GM12892 (cell line): ENCODE results near the gene PSMC3.

Experiments
- DNase-seq: peaks from one replicate; pipeline ENCODE4 v3.0.0; 2011; ENCODE audit not compliant: insufficient read length
- FAIRE-seq: peaks from 2 replicates; lab custom pipeline; 2011; peaks lifted over from hg19 to GRCh38; lab: Jason Lieb, UNC
- POLR2A ChIP-seq: IDR thresholded peaks from 2 replicates; pipeline ENCODE4 v1.6.1; 2011; ENCODE audit warnings: low read depth, low read length, control low read depth
- POLR2AphosphoS5 ChIP-seq: IDR thresholded peaks from 2 replicates; pipeline ENCODE4 v1.6.1; 2011; ENCODE audit warnings: low read depth, low read length, control low read depth
- TAF1 ChIP-seq: IDR thresholded peaks from 2 replicates; pipeline ENCODE4 v1.6.1; 2011; ENCODE audit warnings: low read depth, mild to moderate bottlenecking, control low read depth, low read length, borderline replicate concordance

PSMC3 gene

DNA sequence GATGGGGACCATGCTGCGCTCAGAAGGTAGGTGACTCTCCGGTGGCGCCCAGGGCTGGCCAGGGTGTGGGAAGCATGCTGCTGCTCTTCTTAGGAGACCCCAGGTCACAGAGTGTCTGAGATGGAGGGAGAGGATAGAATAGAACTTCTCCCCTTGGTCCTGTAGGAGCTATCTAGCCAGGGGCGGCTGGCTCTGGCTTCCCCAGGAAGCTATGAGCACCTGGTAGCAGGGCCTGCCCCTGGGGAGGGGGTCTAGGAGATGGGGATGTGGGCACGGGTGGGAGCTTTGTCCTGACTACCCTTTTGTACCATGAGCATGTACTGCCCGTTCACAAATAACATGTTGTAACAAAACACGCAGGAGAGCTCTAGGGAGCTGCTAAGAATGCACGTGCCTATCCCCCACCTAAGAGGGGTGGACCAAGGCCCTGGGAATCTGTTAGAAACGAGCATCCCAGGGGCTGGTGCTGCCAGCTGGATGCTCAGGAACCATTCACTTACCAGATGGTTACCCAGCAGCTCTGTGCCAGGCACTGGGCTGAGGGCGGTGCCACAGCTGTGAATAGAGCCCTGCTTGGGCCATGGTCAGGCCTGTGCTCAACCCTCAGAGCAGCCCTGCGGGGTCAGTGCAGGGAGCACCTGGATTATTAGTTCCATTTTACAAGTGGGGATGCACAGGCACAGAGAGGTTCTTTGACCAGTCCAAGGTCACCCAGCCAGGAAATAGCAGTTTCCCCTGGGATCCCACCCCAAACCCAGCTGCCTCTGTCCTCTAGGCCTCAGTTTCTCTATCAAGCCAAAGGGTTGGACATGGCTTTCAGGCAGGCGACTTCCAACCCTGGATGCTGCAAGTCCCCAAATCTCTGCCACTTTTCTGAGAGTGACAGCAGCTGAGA is 15.6 kb downstream of the PSMC3 start:
- TF ChIP-seq POLR2AphosphoS5 (no peak), POLR2A (no peak), TAF1 (no peak)
- FAIRE-seq (no peak), DNase-seq (no peak)

GRCh38 chr11:47409440-47410369 is 16.5 kb downstream of the PSMC3 start:
- no peak for DNase-seq
- FAIRE-seq: no peak
- TF ChIP-seq TAF1: no peak
- no peak for TF ChIP-seq POLR2A

- TF ChIP-seq TAF1 (no peak), POLR2A (0 out of 2 replicates have a peak, but pooled peaks have one; percentile 8)
- no peak for FAIRE-seq
- no peak for DNase-seq
These were observed 17.4 kb downstream of the PSMC3 start for GRCh38 chr11:47408598-47409439.

GRCh38 chr11:47407746-47408590 is 18.3 kb downstream of the PSMC3 start, which contains the start of gene SLC39A13:
SLC39A13 (plus strand) TSS chr11:47408590; CDS start chr11:47410095, 1,505 bp downstream.
- FAIRE-seq: peak; percentile 99
- peak; percentile 69; the same call in 1 of the 2 replicates for TF ChIP-seq POLR2AphosphoS5
- TF ChIP-seq POLR2A: peak; percentile 70; the same call in 1 of the 2 replicates
- no peak; the same call in 1 of the 2 replicates for TF ChIP-seq TAF1
- DNase-seq: peak; percentile 96

- DNase-seq (no peak), FAIRE-seq (no peak)
- TF ChIP-seq TAF1 (no peak), POLR2AphosphoS5 (0 out of 2 replicates have a peak, but pooled peaks have one; percentile 6)
These were observed 19.1 kb downstream of the PSMC3 start for GRCh38 chr11:47406896-47407745.

DNA sequence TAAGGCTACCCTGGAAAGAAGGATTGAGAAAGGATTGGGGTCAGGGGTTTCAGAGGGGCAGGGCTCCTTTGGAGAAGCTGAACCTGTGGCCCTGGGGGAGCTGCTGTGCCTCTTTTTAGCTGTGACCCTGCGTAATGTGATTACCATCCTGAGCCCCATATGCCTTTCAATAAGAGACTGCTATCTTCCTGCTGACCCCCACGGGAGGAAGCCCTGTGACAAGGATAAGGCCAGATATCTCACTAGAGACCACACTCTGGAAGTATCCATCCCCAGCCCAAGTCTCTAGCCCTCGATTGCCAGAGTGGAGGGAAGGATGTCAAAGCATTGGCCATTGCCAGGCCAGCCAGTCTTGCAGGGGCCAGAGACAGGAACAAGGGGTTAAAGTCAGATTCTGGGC is 22.7 kb downstream of the PSMC3 start:
- no peak for TF ChIP-seq POLR2A
- no peak for TF ChIP-seq POLR2AphosphoS5
- TF ChIP-seq TAF1: no peak
- FAIRE-seq (no peak), DNase-seq (peak; percentile 1)

GRCh38 chr11:47403135-47403534 is 23.1 kb downstream of the PSMC3 start:
- no peak for FAIRE-seq
- DNase-seq: no peak

DNA sequence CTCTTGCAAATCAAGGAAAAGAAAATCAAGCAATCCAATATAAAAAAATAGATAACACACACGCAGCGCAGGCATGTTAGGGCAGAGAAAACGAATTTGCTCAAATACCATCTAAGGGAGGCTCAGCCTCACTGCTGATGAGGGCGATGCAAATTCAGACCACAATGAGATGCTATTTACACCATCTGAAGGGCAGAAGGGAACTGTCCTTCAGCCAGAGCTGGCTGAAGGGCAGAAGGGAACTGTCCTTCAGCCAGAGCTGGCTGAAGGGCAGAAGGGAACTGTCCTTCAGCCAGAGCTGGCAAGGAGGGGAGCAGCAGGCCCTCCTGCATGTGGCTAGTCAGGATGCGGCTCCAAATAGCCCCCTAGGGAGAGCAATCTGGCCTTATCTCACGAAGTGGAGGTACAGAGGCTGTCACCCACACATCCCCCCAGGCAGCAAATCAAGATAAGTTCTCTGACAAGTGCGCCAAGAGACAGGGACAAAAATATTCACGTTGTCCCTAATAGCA is 25.4 kb downstream of the PSMC3 start:
- FAIRE-seq (peak; percentile 90), DNase-seq (peak; percentile 16)
- TF ChIP-seq POLR2AphosphoS5 (0 out of 2 replicates have a peak, but pooled peaks have one; percentile 32), POLR2A (no peak)

More at GRCh38 chr11:47403135-47403534, 23.1 kb downstream of the PSMC3 start:
- TF ChIP-seq POLR2A: no peak
- no peak for TF ChIP-seq TAF1
- no peak for TF ChIP-seq POLR2AphosphoS5
